DMS114 treated with DMSO at 0.1 percent for 48 hours (cell line): ENCODE results near the gene GRK3.
"Not testable (repeated sequence)": the region's sequence is repeated elsewhere in the genome, so short reads cannot be mapped to it uniquely, and the experiment has no call there.

Experiments used
- DNase-seq: peaks from one replicate; lab custom pipeline; 2025; ENCODE audit not compliant: unreplicated experiment; lab: John Stamatoyannopoulos, UW

The GRK3 gene

DNA sequence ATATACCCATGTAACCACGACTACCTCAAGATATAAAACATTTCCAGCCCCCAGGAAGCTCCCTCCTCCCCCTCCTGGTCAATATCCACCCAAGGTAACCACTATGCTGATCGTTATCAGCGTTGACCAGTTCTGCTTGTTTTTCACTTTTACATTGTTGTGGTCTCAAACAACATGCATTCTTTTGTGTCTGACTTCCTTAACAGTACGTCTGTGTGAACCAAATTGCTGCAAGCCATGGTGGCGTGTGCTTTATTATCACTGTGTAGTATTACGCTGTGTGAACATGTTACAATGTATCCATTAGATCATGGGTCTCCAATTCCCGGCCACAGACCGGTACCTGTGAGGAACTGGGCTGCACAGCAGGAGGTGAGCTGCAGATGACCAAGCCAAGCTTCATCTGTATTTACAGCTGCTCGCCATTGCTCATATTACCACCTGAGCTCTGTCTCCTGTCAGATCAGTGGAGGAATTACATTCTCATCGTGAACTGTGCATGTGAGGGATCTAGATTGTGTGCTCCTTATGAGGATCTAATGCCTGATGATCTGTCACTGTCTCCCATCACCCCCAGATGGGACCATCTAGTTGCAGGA, 15.5 kb upstream of the GRK3 start:
- DNase-seq, result no peak

DNA sequence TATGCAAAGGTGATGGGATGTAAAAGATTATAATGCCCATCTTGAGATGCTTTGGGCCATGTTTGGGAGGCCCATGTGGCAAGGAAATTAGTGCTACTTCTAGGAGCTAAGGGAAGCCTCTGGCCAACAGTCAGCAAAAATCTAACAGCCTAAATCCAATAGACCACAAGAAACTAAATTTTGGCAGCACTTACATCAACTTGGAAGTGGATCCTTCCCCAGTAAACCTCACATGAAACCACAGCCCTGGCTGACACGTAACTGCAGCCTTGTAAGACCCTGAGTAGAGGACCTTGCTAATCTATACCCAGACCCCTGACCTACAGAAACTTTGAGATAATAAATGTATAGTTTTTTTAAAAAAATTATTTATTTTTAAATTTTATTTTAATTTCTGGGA, 13.1 kb upstream of the GRK3 start:
- no peak for DNase-seq

DNA sequence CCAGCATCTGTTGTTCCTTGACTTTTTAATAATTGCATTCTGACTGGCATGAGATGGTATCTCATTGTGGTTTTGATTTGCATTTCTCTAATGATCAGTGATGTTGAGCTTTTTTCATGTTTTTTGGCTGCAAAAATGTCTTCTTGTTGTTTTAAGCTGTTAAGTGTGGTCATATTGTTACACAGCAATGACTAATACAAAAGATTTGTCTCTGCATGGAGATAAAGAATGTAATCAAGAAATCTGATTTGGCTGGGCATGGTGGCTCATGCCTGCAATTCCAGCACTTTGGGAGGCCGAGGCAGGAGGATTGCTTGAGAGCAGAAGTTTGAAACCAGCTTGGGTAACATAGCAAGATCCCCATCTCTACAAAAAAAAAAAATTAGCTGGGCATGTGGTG, 12.1 kb upstream of the GRK3 start:
- not testable (repeated sequence) for DNase-seq

DNA sequence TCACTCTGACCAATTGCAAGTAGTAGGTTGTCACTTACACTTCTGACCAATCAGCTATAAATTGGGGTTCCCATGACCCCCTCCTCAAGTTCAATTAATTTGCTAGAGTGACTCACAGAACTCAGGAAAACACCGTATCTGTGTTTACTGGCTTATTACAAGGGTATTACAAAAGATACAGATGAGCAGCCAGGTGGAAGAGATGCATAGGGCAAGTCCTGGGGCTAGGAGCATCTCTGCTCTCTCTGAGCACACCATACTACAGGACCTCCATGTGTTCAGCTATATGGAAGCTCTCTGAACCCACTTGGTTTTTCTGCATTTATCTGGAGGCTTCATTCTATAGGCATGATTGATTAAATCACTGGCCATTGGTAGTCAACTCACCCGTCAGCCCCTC, 11.3 kb upstream of the GRK3 start:
- DNase-seq, result no peak

DNA sequence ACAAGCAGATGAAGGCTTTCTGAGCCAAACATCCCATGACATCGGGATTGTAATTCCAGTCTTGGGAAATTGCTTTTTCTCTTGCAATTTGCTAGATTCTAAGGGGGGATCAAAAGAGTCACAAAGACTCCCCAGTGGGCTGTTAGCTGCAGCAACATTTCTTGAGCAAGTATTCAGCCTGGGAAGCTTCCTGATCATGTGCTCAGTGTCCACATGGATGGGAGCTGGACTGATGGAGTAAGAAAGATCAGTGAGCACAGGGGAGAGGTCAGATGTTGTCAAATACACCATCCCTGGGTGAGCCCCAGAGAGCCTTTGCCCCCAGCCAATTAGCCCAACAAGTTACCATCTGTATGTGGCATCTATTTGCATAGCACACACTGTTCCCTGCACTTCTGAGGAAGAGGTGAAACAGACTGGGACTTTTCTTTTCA, 10.2 kb upstream of the GRK3 start:
- DNase-seq, result no peak

DNA sequence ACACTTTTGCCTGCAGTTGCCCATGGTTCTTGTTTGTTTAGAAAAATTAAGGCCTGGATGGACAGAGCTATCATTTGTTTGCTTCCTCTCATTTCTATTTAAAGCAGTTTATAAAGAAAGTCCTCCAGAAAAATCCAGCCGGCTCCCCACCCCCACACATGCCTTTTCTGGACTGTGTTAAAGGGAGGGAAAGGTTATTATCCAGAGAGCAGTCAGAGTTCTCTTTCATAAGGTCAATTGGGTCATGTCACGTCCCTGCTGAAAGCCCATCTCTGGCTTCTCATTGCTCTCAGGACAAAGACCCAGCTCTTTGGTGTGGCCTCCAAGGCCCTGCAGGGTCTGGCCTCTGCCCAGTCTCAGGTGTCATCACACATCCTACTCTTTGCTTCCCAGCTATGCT, 9.8 kb upstream of the GRK3 start:
- no peak for DNase-seq

DNA sequence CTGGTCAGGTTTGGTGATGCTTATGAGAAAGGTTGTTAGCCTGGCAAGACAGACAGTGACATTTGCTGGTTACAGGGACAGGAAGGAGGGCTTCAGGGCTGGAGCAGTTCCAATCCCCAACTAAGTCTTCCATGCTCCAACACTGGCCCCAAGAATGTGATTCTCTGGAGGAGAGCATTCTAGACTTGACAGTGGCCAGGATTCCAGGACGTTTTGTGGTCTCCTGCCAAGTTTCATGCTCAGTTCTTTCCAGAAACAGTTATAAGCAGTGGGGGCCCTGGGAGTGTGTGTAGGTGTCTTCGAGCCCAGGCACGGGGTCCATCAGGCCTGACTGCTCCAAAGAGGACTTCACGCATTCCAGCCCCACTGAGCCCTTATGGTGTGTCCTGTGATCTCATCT, 8.9 kb upstream of the GRK3 start:
- DNase-seq, result no peak

DNA sequence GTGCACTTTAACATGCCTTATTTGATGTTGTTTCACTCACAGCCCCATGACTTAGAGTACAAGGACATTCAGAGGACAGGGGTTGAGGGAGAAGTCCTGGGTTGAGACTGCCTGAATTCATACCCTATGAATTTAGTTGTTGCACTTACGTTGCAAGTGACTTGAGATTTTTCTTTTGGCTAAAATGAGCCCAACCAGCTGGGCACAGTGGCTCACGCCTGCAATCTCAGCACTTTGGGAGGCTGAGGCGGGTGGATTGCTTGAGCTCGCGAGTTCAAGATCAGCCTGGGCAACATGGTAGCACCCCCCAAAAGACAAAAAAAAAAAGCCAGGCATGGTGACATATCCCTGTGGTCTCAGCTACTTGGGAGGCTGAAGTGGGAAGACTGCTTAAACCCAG, 7.3 kb upstream of the GRK3 start:
- DNase-seq, result no peak

DNA sequence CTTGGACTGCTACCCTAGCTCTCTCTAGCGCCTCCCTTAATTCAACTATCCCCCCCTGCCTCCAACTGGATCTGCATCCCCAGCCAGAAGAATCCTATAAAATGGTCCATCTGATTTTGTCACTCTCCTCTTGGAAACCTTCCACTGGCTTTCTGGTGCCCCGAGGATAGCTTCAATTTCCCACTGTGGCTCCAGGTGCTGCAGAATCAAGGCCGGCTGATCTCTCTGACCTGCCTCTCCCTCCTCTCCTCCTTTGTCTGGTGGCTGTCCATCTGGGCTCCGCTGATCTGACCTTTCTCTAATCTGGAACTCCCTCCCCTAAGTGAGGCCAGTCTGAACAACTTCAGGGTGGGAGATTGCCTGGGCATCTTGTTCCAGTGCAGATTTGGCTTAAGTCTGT, 6.1 kb upstream of the GRK3 start:
- no peak for DNase-seq

DNA sequence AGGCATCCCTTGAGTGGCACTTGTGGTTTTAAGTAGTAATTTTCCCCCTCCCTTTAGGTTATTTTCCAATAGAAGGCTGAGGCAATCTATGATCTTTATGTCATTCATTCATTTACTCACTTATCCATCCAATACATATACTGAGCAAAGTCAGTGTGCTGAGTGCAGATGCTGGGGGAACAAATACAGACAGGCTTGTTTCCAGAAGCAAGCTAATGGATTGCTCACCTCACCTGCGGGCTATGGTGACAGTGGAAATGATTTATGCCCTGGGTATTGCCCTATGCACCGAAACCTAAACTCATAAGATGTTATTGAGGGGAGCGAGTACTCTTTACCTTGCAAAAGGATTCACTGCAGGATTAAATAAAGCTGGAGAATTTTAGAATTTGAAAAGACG, 4.6 kb upstream of the GRK3 start:
- DNase-seq, result not testable (repeated sequence)

DNA sequence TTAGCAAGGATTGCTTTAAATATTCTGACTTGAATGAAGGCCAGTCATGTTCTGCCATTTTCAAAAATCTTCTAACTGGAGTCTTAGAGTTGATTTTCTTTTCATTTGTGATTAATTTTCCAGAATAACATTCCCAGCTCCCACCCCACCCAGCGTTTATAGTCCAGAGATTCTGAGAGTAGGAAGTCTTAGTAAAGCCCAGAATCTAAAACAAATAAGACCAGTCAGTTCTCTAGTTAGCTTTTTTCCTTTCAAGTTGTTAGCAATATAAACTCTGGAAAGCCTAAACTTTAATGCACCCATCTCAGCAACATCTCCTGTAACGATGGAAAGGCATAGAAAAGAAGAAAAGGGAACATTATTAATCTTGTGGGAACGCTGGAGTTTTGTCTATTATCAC, 3.3 kb upstream of the GRK3 start:
- DNase-seq, result not testable (repeated sequence)

DNA sequence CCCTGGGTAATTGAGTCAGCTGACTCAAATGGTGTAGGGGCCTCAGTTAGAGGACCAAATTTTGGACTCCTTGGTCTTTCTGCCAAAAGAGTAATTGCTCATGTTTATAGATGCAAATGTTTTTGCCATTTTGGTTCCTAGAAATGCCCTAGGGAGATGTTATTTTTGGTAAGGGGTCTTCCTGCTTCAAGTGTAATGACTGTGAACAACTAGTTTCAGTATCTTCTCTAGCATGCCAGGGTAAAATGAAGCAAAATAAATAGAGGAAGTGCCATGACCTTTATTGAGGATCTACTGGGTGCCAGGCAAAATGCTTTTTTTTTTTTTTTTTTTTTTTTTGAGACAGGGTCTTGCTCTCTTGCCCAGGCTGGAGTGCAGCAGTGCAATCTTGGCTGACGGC, 2.5 kb upstream of the GRK3 start:
- DNase-seq, result not testable (repeated sequence)

DNA sequence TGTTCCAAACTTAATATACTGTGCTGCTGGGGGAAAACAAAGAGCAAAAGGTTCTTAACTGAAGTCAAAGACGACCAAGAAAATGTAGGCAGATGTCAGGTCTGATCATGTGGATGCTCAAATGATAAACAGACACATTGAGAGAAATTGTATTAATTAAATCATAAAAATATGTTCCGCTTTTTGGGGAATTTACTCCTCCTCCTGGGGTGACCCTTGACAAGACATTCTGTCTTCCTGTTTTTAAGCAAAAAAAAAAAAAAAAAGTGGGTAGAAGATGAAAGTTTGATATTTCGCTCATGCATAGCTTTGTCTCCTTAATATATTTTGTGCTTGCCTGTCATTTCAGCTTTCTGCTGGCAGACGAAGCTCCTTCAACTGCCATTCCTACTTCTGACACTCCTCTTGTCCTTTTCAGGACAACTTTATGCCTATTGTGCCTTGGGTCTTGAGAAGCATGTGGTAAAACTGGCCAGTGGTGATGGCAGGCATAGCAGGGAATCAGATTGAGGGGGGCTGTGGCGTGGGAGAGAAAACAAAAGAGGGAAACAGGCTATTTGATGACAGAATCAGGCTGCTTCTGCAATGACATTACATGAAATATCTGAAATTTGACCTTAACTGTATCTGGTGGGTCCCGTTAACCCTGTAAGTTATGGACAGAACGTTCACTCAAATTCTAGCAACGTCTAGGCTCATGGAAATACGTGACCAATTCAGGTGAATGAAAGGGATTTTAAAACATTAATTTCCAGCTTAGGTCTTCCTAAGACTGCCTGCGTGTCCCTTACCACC, 1.3 kb upstream of the GRK3 start:
- not testable (repeated sequence) for DNase-seq

DNA sequence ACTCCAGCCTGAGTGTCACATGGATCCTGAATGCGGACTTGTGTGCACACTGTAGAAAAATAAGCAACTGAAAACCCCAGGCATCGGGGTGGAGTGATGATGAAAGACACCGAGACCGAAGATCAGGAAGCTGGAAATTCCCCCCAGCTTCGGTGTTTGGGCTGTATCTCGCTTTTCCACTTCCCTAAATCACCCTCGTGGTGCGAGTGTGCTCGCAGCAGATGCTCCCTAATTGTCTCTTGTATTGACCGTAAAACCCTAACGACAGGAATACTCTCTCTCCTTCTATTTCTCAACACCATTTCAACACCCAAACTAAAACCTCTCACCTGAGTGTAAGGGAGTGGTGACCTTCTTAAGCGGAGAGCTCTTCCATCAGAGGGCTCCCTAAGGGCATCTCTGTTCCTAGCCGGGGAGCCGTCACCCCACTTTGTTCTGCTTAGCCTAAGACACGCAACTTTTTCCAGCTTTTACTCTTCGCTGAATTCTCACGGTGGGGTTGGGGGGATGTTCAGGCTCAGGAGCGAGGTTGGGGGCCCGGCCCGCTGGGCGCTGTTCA, 635 bp upstream of the GRK3 start:
- DNase-seq, result no peak

DNA sequence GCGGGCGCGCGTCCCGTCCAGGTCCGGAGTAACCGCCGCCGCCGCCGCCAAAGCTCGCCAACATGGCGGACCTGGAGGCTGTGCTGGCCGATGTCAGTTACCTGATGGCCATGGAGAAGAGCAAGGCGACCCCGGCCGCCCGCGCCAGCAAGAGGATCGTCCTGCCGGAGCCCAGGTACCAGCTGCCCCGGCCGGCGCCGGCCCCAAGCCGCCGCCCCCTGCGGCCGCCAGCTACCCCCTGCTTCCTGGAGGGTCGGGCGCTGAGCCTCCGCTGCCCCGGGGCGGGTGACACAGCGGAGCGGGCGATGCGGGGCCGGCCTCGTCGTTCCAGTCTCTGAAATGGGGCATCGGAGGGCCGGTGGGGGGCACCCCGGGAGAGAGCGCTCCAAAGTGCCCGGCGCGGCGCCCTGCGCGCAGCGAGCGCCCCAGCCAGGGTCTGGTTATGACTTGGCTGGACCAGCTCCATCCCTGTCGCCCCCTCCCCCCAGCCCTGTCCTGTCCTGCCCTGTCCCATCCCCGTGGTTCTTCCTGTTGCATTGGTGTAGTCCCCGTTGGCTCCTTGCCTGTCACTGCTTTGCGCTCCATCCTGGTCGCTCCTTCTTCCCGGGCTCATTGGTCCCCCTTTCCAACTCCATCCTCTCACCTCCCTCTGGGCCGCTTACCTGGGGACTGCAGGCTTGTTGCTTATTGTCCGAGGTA, 653 bp downstream of the GRK3 start:
- DNase-seq, result no peak

DNA sequence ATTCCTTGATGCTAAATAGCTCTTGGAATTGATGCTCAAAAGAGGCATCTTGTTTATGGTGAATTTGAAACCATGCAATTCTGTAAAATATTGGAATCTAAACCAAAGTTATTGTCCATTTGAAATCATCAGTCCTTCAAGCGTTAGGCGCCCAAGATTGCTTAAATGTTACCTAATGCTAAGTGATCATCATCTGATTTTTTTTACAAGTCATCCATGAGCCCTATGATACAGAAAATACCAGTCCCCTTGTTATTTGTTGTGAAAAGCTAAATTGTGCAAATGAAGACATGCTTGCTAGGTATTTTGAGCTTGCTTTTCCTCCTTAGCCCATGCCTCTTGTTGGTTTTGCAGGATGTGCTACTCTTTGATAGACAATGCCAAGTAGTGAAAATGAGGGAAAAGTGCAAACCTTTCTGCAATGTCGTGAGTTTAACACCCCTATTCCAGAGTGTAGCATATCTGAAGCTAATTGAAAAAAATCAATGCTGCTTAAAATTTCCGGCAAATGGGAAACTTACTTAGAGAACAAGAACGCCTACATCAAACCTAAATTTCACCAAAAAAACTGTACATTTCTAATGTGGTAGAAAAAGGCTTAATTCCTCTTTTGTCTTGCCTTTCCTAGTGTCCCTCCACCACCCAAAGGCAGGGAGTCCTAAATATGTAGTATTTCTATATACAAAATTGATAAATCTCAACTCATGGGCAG, 1.9 kb downstream of the GRK3 start:
- no peak for DNase-seq

DNA sequence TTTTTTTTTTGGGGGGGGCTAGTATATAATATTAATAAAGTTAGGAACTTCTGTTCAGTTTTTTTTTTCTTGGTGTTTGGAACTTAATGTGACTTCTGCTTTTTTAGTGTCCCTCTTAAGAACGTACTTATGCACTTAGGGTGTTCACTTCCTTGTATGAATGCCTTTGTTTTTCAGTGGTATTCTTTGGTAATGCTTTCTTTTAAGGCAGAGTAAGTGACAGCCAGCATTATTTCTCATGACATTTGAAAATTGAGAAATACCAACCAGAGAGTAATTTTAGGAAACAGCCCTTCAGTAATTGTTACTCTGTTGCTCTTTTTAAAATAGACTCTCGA, 2.4 kb downstream of the GRK3 start:
- no peak for DNase-seq

DNA sequence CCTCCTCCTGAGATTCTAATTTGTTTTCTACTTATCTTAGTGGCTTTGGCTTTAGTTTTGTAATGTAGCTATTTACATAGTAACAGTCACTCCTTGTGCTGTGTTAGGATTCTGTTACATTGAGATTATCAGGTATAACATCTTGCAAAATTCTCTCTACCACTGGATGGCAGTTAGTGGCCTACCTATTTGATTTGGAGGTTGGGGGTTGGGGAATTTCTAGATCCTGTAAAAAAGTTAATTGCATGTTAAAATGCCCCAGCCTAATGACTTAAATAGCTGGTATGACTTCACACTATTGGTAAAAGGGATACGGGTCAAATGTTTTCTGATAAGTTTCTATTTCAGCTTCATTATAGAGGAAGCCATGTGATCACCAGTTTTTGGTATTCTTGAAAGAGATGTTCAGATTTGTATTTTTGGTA, 2.8 kb downstream of the GRK3 start:
- DNase-seq, result no peak

DNA sequence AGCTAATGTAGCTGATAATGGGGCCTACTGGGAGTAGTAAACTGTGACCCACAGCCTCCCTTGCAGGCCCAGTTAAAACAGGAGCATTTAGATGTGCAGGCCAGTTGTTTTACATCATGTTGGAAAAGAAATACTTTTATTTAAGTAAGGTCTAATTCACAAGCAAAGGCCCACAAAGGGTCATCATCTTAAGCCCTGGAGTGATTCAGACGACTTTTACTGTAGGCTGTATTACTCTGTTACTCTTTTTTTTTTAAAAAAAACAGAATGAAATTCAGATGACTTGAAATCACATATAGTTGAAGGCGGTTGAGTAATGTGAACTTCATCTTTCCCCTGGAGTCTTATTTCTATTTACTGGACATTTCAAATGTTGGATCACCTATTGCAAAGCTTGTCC, 3.6 kb downstream of the GRK3 start:
- DNase-seq, result not testable (repeated sequence)

DNA sequence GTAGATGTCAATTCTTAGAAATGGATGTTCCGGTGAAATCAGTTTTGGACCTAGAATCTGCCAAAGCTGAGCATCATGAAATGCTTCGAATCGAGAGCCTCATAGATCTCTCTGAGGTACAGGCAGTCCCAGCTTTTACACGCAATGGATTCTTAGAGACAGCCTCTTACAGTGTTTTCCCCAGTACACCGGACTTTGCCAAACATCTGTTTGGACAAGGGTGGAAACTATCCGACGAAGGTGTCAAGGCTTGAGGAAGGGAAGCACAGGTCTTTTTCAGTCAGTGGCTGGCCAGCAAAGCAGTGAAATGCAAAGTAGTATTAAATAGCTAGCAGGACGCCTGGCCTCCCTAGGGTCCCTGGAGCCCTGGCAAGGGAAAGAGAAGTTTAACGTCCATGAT, 4.9 kb downstream of the GRK3 start:
- no peak for DNase-seq

DNA sequence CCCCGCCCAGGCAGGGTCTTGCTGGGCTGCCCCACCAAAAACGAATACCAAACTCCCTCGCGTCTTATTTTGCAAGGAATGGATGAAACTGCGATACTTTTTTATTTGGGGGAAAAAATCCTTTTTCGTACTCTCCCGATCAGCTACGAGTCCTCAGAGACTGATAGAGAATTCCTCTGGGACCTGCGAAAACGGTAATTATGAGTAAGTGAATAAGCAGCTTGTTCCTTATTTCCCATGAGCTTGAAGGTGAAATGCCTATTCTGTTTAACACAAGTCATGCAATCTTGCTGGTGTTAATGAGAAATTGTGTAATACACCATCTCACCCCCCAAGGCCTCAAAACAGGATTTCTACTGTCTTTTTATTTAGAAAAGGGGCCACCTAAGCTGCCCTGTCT, 5.5 kb downstream of the GRK3 start:
- no peak for DNase-seq
